ENCODE data around the gene CHGA. TPM values are rescaled to one million over a fixed set of nuclear protein-coding genes. Genes with fewer than 3 reads are reported as not detected.

CHGA gene
- total RNA-seq, 4 donors from 2014 or later = 0.69 TPM; not detected in 3

DNA sequence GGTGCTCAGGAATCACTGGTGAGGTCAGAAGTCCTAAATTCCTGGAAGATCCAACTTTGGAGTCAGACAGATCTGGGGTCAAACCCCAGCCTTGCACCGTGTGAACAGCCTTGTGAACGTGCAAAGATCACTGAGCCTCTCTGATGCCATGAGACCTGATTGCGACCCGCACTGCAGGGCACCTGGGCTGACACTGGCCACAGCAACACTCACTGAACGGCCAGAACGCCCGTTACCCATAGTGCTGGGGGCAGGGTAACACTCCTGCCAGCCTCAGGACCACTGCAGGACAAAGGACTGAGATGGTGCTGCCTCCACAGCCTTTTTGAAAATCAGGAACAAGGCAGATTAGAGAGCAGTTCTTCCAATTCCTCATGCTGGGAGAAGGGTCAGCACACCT, 28.3 kb downstream of the CHGA start:
- ATAC-seq (ENCODE audit: low FRiP score) = no peak
- TF ChIP-seq, protein P1, sequence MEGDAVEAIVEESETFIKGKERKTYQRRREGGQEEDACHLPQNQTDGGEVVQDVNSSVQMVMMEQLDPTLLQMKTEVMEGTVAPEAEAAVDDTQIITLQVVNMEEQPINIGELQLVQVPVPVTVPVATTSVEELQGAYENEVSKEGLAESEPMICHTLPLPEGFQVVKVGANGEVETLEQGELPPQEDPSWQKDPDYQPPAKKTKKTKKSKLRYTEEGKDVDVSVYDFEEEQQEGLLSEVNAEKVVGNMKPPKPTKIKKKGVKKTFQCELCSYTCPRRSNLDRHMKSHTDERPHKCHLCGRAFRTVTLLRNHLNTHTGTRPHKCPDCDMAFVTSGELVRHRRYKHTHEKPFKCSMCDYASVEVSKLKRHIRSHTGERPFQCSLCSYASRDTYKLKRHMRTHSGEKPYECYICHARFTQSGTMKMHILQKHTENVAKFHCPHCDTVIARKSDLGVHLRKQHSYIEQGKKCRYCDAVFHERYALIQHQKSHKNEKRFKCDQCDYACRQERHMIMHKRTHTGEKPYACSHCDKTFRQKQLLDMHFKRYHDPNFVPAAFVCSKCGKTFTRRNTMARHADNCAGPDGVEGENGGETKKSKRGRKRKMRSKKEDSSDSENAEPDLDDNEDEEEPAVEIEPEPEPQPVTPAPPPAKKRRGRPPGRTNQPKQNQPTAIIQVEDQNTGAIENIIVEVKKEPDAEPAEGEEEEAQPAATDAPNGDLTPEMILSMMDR (IDR thresholded peaks at IDR 0.05) = no peak
- no peak for DNase-seq (ENCODE audit: low spot score)

DNA sequence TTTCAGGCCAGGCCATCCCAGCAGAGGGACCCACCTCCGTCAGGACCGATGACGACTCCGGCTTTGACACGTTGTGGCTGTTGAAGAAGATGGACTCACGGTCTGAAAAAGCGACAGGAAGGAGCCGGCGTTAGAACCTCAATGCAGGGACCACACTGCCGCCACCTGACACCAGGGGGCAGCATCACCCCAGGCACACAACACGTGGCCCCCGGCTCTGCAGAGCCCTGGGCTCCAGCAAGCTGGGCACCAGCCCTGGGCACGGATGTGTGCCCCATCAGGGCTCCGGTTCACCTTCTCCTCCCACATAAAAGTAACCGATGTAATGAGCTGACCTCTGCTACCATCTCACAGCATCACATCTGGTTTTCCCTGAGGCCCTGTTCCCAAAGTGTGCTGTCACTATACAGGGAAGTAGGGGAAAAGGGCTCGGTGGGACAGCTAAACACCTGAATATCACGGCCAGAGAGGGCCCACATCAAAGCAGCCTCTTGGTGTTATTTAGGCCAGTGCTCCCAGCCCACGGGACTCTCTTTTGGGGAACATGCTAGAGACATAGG, 29.0 kb downstream of the CHGA start:
- ATAC-seq (ENCODE audit: low FRiP score) = peak; percentile 77
- TF ChIP-seq, protein P1 (IDR thresholded peaks at IDR 0.05) = peak in 2 of 3 donors; percentile 72 to 81
- peak; percentile 78 for DNase-seq (ENCODE audit: low spot score)

DNA sequence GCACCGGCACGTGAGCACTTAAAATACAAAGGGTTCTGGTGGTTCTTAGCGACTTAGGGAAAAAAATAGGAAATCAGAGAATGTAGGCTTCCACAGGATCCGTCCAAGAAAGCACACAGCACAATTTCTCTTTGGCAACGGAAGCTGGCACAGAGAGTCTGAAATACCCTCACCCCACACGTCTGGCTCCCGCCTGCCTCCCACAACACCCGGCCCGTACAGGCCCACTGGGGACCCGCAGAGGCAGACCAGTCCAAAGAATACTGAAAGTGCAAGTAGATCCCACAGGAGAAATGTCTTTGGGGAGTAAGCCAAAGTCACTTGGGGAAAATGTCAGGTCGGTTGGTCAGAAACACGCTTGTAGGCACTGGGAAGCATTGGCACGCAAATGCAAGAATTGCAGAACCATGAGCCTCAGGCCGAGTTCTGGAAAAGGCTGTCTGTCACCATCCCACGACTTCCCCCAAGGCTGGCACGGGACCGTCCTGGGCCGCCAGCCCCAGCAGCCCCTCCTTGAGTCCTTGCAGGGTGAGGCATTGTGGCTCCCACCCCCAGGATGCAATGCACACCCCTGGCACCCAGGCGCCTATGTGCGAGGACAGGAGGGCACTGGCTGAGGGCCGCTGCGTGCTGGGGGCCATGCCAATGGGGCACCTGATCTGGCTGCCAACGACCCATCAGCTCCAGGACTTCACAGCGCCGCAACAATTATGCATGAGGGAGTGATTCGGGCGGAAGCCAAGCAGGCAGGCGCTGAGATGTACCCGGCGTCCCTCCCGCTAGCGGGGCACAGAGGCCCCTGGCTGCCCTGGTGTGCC, 29.7 kb downstream of the CHGA start:
- ATAC-seq (ENCODE audit: low FRiP score) (no peak), DNase-seq (ENCODE audit: low spot score) (no peak)
- TF ChIP-seq, protein P1 (IDR thresholded peaks at IDR 0.05) = no peak

DNA sequence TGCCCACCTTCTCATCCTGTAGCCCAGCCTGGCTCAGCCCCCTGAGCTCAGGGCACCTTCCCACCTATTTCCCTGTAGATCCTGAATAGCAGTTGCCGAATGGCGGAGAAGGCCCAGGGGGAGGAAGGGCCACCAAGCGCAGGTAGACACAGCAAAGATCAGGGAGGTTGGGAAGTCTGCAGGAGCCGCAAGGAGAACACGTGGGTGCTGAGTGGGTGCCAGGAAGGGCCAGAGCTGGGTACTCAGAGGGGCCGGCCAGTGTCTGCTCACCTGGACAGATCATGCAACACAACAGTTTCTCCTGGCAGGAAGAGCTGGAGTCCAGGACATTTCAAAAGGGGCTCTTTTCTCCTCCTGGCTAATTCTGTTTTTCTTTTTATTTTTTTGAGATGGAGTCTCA, 30.6 kb downstream of the CHGA start:
- no peak for ATAC-seq (ENCODE audit: low FRiP score)
- TF ChIP-seq, protein P1 (IDR thresholded peaks at IDR 0.05) = no peak
- no peak for DNase-seq (ENCODE audit: low spot score)

DNA sequence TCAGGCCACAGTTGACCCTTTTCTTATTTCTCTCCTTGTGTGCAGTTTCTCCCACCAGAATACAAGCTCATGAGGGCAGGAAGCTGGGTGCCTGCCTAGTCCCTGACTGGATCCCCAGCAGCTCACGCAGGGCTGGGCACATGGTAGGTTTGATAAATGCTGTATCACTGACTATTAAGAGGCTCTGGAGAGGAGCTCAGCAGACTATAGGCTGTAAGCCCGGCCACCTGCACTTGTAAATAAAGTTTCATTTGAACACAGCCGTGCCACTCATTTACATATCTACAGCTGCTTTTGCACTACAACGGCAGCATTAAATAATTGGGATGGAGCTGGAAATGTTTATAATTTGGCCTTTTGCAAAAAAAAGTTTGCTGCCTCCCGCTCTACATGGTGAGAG, 32.0 kb downstream of the CHGA start:
- TF ChIP-seq, protein P1 (IDR thresholded peaks at IDR 0.05) = no peak
- ATAC-seq (ENCODE audit: low FRiP score) (no peak), DNase-seq (ENCODE audit: low spot score) (no peak)

DNA sequence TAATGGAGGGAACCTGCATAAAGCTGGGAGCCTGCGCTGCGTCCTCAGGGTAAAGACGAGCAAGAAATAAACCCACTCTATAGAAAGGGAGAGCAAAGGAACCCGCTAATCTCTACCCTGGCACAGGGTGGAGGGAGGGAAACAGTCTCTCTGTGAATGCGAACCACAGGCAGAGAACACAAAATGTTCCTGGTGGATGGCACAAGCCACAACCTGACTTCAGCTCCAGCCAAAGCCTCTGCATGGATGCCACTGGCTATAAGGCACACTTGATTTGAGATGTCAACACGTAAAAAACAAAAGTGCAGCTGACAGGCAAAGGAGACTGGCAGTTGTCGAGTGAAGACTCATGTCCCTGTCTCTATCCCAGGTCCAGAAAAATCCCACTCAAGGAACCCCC, 32.4 kb downstream of the CHGA start:
- ATAC-seq (ENCODE audit: low FRiP score) (no peak), DNase-seq (ENCODE audit: low spot score) (no peak)
- TF ChIP-seq, protein P1 (IDR thresholded peaks at IDR 0.05) = no peak

DNA sequence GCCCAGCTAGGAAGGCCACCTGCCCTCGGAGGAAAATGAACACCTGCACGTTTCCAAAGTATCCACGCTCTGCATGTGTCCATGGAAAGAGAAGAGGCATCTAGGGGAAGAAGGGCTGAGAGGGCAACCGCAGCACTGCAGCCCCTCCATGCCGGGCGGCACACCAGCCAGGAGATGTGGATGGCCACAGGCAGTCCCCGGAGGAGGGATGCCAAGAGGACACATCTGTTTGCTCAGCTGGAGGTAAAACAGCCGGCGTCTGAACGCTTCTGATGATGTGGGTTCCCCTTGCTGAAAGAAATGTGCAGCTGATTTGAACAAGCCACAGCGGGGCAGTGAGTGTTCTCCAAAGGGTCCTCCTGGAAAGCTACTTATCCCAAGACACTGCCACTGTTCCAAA, 34.0 kb downstream of the CHGA start:
- ATAC-seq (ENCODE audit: low FRiP score) (no peak), DNase-seq (ENCODE audit: low spot score) (no peak)
- TF ChIP-seq, protein P1 (IDR thresholded peaks at IDR 0.05) = no peak
